Mammary epithelial cell (primary cell): ENCODE measurements around the gene PHB1.

Experiments
- EZH2 ChIP-seq: IDR thresholded peaks from 2 replicates; pipeline ENCODE4 v1.6.1; 2012; ENCODE audit warnings: low read length, inconsistent platforms, borderline replicate concordance
- TF ChIP-seq, protein P1 (sequence below), 2 donors: IDR thresholded peaks in 1 of 2; conservative IDR thresholded peaks in 1 of 2; 2 replicates each; pipeline ENCODE4 v1.5.1; 2011 to 2012; ENCODE audit warnings: inconsistent platforms in 2 of 2, low read length in 2 of 2, mild to moderate bottlenecking in 2 of 2, control low read depth in 1 of 2, low read depth in 1 of 2; ENCODE audit not compliant: insufficient read depth in 1 of 2; ENCODE audit errors: extremely low read depth in 1 of 2

DNA sequence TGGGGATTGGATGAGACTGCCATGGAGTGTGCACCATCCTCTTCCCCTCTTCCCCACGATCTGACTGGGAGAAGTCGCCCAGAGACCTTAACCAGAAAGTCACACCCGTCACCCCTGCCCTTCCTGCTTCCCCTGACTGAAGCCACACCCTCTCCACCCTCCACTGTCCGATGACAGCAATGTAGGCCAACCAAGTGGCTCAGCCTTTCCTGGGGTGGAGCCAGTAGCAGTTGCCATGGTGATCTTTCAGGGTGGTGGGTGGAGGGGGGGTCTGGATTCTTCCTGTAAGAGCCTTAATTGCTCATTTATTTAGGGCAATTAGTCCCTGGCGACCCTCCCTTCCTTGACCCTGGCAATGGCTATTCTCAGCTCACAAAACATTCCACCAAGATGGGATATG is 37.5 kb upstream of the PHB1 start:
- TF ChIP-seq, protein P1, sequence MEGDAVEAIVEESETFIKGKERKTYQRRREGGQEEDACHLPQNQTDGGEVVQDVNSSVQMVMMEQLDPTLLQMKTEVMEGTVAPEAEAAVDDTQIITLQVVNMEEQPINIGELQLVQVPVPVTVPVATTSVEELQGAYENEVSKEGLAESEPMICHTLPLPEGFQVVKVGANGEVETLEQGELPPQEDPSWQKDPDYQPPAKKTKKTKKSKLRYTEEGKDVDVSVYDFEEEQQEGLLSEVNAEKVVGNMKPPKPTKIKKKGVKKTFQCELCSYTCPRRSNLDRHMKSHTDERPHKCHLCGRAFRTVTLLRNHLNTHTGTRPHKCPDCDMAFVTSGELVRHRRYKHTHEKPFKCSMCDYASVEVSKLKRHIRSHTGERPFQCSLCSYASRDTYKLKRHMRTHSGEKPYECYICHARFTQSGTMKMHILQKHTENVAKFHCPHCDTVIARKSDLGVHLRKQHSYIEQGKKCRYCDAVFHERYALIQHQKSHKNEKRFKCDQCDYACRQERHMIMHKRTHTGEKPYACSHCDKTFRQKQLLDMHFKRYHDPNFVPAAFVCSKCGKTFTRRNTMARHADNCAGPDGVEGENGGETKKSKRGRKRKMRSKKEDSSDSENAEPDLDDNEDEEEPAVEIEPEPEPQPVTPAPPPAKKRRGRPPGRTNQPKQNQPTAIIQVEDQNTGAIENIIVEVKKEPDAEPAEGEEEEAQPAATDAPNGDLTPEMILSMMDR (conservative IDR thresholded peaks at IDR 0.05 in 1 of 2, IDR thresholded peaks at IDR 0.05 in 1 of 2; ENCODE audit: extremely low read depth in 1 of 2, insufficient read depth in 1 of 2, low read depth in 1 of 2, low read length in 2 of 2) = no peak
- no peak for TF ChIP-seq EZH2
